GM12864 (cell line): ENCODE results near the gene MAP3K9.

Source experiments
- DNase-seq: peaks from one replicate; pipeline ENCODE4 v3.0.0-alpha.2; 2011; ENCODE audit warnings: low read depth
- H3K4me3 ChIP-seq: 2 replicates; pipeline ENCODE4 v1.5.1; 2011; ENCODE audit warnings: mild to moderate bottlenecking, low read depth, low read length, control low read depth
- TF ChIP-seq, protein P1 (sequence below): IDR thresholded peaks from 2 replicates; pipeline ENCODE4 v1.5.1; 2011; ENCODE audit warnings: low read depth, mild to moderate bottlenecking, moderate library complexity, low read length, control low read depth, inconsistent platforms; ENCODE audit errors: missing control alignments

The MAP3K9 gene

DNA sequence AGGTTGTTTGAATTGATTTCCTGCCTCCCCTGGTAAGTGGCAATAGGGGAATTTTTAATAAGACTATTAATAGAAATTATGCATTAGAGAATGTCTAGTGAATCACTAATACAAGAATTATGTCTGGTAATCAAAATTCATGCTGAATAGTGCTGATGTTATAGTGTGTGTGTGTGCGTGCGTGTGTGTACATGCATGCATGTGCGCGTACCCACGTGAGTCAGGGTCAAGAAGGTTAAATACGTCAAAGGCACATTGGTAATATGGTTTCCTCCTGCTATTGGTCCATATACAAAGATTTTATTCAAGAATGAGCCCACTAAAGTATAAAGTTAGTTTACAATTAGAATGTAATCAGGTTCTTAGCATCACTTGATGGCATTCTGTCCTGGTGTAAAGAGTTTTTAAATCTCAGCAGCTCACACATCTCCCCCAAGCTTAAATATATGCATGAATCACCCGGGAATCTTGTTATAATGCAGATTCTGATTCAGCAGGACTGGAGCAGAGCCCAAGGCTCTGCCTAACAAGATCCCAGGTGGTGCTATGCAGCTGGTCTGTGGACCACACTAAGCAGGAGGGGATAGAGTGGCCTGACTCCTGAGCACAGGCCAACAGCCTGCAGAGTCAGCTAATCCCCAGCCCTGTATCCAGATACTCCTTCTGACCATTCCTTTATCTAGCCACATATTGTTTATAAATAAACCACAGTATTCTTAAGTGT is 123.7 kb downstream of the MAP3K9 start:
- TF ChIP-seq, protein P1, sequence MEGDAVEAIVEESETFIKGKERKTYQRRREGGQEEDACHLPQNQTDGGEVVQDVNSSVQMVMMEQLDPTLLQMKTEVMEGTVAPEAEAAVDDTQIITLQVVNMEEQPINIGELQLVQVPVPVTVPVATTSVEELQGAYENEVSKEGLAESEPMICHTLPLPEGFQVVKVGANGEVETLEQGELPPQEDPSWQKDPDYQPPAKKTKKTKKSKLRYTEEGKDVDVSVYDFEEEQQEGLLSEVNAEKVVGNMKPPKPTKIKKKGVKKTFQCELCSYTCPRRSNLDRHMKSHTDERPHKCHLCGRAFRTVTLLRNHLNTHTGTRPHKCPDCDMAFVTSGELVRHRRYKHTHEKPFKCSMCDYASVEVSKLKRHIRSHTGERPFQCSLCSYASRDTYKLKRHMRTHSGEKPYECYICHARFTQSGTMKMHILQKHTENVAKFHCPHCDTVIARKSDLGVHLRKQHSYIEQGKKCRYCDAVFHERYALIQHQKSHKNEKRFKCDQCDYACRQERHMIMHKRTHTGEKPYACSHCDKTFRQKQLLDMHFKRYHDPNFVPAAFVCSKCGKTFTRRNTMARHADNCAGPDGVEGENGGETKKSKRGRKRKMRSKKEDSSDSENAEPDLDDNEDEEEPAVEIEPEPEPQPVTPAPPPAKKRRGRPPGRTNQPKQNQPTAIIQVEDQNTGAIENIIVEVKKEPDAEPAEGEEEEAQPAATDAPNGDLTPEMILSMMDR = no peak
- no peak overlapping the region for H3K4me3 ChIP-seq
- DNase-seq = no peak

DNA sequence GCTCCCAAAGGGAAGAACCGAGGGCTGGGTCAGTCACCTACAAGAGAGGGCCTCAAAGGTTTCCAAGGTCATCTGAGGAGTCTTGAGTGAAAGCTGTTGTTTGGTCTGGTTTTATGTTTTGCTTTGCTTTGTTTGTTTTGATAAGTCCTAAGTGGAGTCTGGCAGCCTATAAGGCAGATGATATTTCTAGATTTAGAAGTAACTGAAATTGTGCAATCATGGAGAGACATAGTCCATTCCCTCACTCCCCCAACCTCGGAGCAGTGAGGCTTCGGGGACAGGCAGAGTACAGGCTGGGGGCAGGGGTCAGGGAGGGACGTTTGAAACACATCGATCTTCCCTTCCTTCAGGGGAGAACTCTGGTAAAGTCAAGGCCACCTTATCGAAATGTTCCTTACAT is 125.3 kb downstream of the MAP3K9 start:
- TF ChIP-seq, protein P1 = no peak
- no peak for DNase-seq
- H3K4me3 ChIP-seq = no peak overlapping the region

DNA sequence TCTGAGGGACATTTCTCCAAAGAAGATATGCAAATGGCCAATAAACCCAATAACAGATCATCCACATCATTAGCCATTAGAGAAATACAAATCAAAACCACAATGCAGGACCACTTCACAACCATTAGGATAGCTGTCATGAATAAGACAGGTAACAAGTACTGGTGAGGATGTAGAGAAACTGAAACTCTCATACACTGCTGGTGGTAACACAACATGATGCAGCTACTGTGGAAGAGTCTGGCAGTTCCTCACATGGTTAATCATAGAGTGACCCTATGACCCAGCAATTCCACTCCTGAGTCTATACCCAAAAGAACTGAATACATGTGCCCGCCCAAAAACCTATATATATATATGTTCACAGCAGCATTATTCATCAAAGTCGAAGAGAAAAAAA is 128.6 kb downstream of the MAP3K9 start:
- DNase-seq = no peak
- no peak overlapping the region for H3K4me3 ChIP-seq
- TF ChIP-seq, protein P1 = no peak

DNA sequence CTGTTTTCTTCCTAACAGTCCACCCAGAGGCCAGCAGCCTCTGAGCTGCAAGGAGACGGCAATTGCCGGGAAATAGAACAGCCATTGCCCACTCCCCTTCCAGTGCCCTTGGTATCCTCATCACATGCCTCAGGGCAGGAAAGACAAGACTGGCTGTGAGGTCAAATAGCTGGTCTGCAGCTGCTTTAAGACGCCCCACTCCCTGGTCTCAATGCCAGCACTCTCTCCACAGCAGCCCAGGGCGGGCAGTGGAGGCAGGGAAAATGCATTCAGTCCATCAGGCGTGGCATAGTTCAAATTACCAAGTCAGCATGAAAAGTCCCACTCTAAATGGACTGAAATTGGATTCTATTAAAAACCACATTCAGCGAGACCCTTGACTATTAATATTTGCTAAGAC is 132.0 kb downstream of the MAP3K9 start:
- TF ChIP-seq, protein P1 = no peak
- DNase-seq = no peak
- no peak overlapping the region for H3K4me3 ChIP-seq
